ENCODE results near the gene LGMN. TPM values are rescaled to one million over a fixed set of nuclear protein-coding genes. Genes with fewer than 3 reads are reported as not detected.

Gene LGMN
- total and polyA plus RNA-seq, 2 experiments from 2014 or later: 60.0 to 83.5 TPM

- Histone ChIP-seq H3F3A (replicated peaks; ENCODE audit: low read depth) (no peaks in the 10 kb centered on the region), H3K4me1 (ENCODE audit: insufficient read depth) (no peaks in the 10 kb centered on the region), H3K79me2 (replicated peaks; ENCODE audit: insufficient read depth) (no peaks in the 10 kb centered on the region), H4K20me1 (replicated peaks; ENCODE audit: insufficient read depth) (no peaks in the 10 kb centered on the region), H2AFZ (peak overlapping the region; percentile 90), H3K36me3 (ENCODE audit: insufficient read depth) (no peaks in the 10 kb centered on the region), H3K4me3 (peak overlapping the region; percentile 63), H3K4me2 (peak overlapping the region; percentile 81), H3K9me2 (ENCODE audit: insufficient read depth) (no peaks in the 10 kb centered on the region), H3K27ac (ENCODE audit: low read depth) (no peak overlapping the region), H3K27me3 (ENCODE audit: insufficient read depth) (peaks cover 23% of the 10 kb centered on the region)
- ATAC-seq (peak; percentile 36), DNase-seq (ENCODE audit: low spot score) (peak; percentile 64)
- Mint-ChIP-seq H3K27me3 (ENCODE audit: insufficient read depth, low read depth, poor library complexity) (peaks cover 25% of the 10 kb centered on the region), H3K4me1 (no peaks in the 10 kb centered on the region), H3K27ac (no peak overlapping the region), H3K36me3 (ENCODE audit: low read depth) (no peaks in the 10 kb centered on the region), H3K9me3 (no peaks in the 10 kb centered on the region), H3K4me3 (peak overlapping the region; percentile 59)
- no peak for TF ChIP-seq STAT1 (IDR thresholded peaks at IDR 0.05; ENCODE audit: unreplicated experiment)
- TF ChIP-seq CTCF (conservative IDR thresholded peaks at IDR 0.05; ENCODE audit: low read depth in 2 of 2): no peak
- no peak for TF ChIP-seq ETS1 (IDR thresholded peaks at IDR 0.05)
- TF ChIP-seq REST (IDR thresholded peaks at IDR 0.05; ENCODE audit: unreplicated experiment): no peak
- no peak for TF ChIP-seq ZNF114 (CRISPR knock-in tag; IDR thresholded peaks at IDR 0.05)
- TF ChIP-seq ZNF462 (CRISPR knock-in tag; IDR thresholded peaks at IDR 0.05): no peak
- TF ChIP-seq NANOG (IDR thresholded peaks at IDR 0.05; ENCODE audit: borderline replicate concordance): no peak
- TF ChIP-seq ZNF331 (CRISPR knock-in tag; IDR thresholded peaks at IDR 0.05; ENCODE audit: low read depth): no peak
- no peak for TF ChIP-seq EZH2phosphoT487 (IDR thresholded peaks at IDR 0.05; ENCODE audit: unreplicated experiment)
- no peak for TF ChIP-seq EZH2 (IDR thresholded peaks at IDR 0.05; ENCODE audit: low read depth, unreplicated experiment)
- no peak for TF ChIP-seq JUNB (IDR thresholded peaks at IDR 0.05; ENCODE audit: unreplicated experiment)
- TF ChIP-seq CREB1 (CRISPR knock-in tag; IDR thresholded peaks at IDR 0.05; ENCODE audit: low read depth): no peak
- TF ChIP-seq POLR2AphosphoS5 (IDR thresholded peaks at IDR 0.05; ENCODE audit: low read depth): no peak
Observed at GRCh38 chr14:92687681-92688433, 60.6 kb downstream of the LGMN start.

All from GM23338 (cell line).